Trophoblast cell (in vitro differentiated cells and primary cell): Measurements from ENCODE around the gene ARHGAP20.

ENCODE experiments used
- DNase-seq, 2 donors: peaks; one replicate each; pipeline ENCODE4 v3.0.0-alpha.2; 2016
- H2AFZ ChIP-seq: 2 replicates; pipeline ENCODE4 v1.6.1; 2013; ENCODE audit warnings: low read length, moderate library complexity, mild to moderate bottlenecking; ENCODE audit not compliant: insufficient read depth, poor library complexity
- H2AK5ac ChIP-seq: 2 replicates; pipeline ENCODE4 v1.6.1; 2013; ENCODE audit warnings: mild to moderate bottlenecking, low read length
- H2BK120ac ChIP-seq: 2 replicates; pipeline ENCODE4 v1.6.1; 2013; ENCODE audit warnings: low read length, mild to moderate bottlenecking, moderate library complexity; ENCODE audit not compliant: insufficient read depth, poor library complexity
- H2BK12ac ChIP-seq: 2 replicates; pipeline ENCODE4 v1.6.1; 2013; ENCODE audit warnings: mild to moderate bottlenecking, low read length, moderate library complexity
- H2BK5ac ChIP-seq: 2 replicates; pipeline ENCODE4 v1.6.1; 2013; ENCODE audit warnings: low read length, low read depth, moderate library complexity, mild to moderate bottlenecking; ENCODE audit not compliant: poor library complexity
- H3K14ac ChIP-seq: 2 replicates; pipeline ENCODE4 v1.6.1; 2013; ENCODE audit warnings: mild to moderate bottlenecking, low read length
- H3K18ac ChIP-seq: 2 replicates; pipeline ENCODE4 v1.6.1; 2013; ENCODE audit warnings: mild to moderate bottlenecking, low read length
- H3K23ac ChIP-seq: 2 replicates; pipeline ENCODE4 v1.6.1; 2013; ENCODE audit warnings: low read length
- H3K27ac ChIP-seq: 2 replicates; pipeline ENCODE4 v1.5.1; 2013; ENCODE audit warnings: low read depth, mild to moderate bottlenecking, inconsistent platforms, low read length, moderate library complexity
- H3K27me3 ChIP-seq: 2 replicates; pipeline ENCODE4 v1.6.1; 2013; ENCODE audit warnings: inconsistent platforms, mild to moderate bottlenecking, low read length, moderate library complexity; ENCODE audit not compliant: insufficient read depth
- H3K36me3 ChIP-seq, 2 experiments: 1 replicate in 1 of 2; 2 replicates in 1 of 2; pipeline ENCODE4 v1.6.1; 2013; ENCODE audit warnings: low read length in 2 of 2, mild to moderate bottlenecking in 2 of 2, moderate library complexity in 1 of 2; ENCODE audit not compliant: insufficient read depth in 2 of 2, control insufficient read depth in 1 of 2
- H3K4ac ChIP-seq: 2 replicates; pipeline ENCODE4 v1.6.1; 2013; ENCODE audit warnings: low read depth, mild to moderate bottlenecking, low read length, moderate library complexity
- H3K4me1 ChIP-seq, 2 experiments: 1 replicate in 1 of 2; 2 replicates in 1 of 2; pipeline ENCODE4 v1.6.1; 2013; ENCODE audit warnings: low read length in 2 of 2, mild to moderate bottlenecking in 2 of 2, moderate library complexity in 1 of 2; ENCODE audit not compliant: insufficient read depth in 2 of 2, control insufficient read depth in 1 of 2
- H3K4me2 ChIP-seq: 2 replicates; pipeline ENCODE4 v1.6.1; 2013; ENCODE audit warnings: inconsistent platforms, mild to moderate bottlenecking, low read length, moderate library complexity
- H3K4me3 ChIP-seq: 2 replicates; pipeline ENCODE4 v1.5.1; 2013; ENCODE audit warnings: mild to moderate bottlenecking, low read depth, low read length, inconsistent platforms
- H3K79me1 ChIP-seq: one replicate; pipeline ENCODE4 v1.6.1; 2013; ENCODE audit warnings: low read length
- H3K79me2 ChIP-seq: 2 replicates; pipeline ENCODE4 v1.6.1; 2013; ENCODE audit warnings: low read length, mild to moderate bottlenecking; ENCODE audit not compliant: control insufficient read depth, insufficient read depth, poor library complexity
- H3K9ac ChIP-seq: 2 replicates; pipeline ENCODE4 v1.6.1; 2013; ENCODE audit warnings: mild to moderate bottlenecking, low read length
- H3K9me3 ChIP-seq: 2 replicates; pipeline ENCODE4 v1.6.1; 2013; ENCODE audit warnings: low read depth, mild to moderate bottlenecking, control low read depth, inconsistent platforms, low read length; ENCODE audit not compliant: insufficient read depth
- H4K12ac ChIP-seq: 2 replicates; pipeline ENCODE4 v1.6.1; 2013; ENCODE audit warnings: low read depth, mild to moderate bottlenecking, low read length, moderate library complexity
- H4K8ac ChIP-seq: 2 replicates; pipeline ENCODE4 v1.6.1; 2013; ENCODE audit warnings: low read depth, mild to moderate bottlenecking, low read length, moderate library complexity
- H4K91ac ChIP-seq: one replicate; pipeline ENCODE4 v1.6.1; 2013; ENCODE audit warnings: low read depth, mild to moderate bottlenecking, low read length, moderate library complexity
- WGBS: extraction: QIAGEN DNeasy Blood & Tissue Kit; methylation state at CpG from one replicate; pipeline ENCODE4 v1.1.7; 2013; ENCODE audit warnings: missing lambda C conversion rate; ENCODE audit not compliant: insufficient read length, insufficient coverage; ENCODE audit errors: extremely low coverage; 5-methylcytosine and 5-hydroxymethylcytosine counted together

ARHGAP20 gene

GRCh38 chr11:110584150-110584549 is 128.1 kb downstream of the ARHGAP20 start:
- WGBS, result no CpG with 5 or more reads among the region's 1 CpG
- no peak for DNase-seq
- no peaks in the 10 kb centered on the region for H3K27me3 ChIP-seq
- H3K4me3 ChIP-seq, result no peak overlapping the region
- no peak overlapping the region for H2AK5ac ChIP-seq
- no peak overlapping the region for H3K14ac ChIP-seq
- H3K4me2 ChIP-seq, result no peak overlapping the region
- H4K12ac ChIP-seq, result no peak overlapping the region
- no peak overlapping the region for H2AFZ ChIP-seq
- no peak overlapping the region for H2BK5ac ChIP-seq
- H3K9ac ChIP-seq, result no peak overlapping the region
- H3K18ac ChIP-seq, result no peak overlapping the region
- H3K79me2 ChIP-seq, result no peaks in the 10 kb centered on the region
- H2BK12ac ChIP-seq, result no peak overlapping the region
- no peaks in the 10 kb centered on the region for H3K9me3 ChIP-seq
- no peaks in the 10 kb centered on the region for H3K79me1 ChIP-seq
- H4K91ac ChIP-seq, result no peak overlapping the region
- no peak overlapping the region for H4K8ac ChIP-seq
- H3K23ac ChIP-seq, result no peak overlapping the region
- no peaks in the 10 kb centered on the region for H3K36me3 ChIP-seq
- H3K4me1 ChIP-seq, result no peaks in the 10 kb centered on the region
- H2BK120ac ChIP-seq, result no peak overlapping the region
- no peak overlapping the region for H3K27ac ChIP-seq
- H3K4ac ChIP-seq, result no peak overlapping the region

GRCh38 chr11:110582728-110583432 is 129.4 kb downstream of the ARHGAP20 start:
- H3K36me3 ChIP-seq, result no peaks in the 10 kb centered on the region
- H4K8ac ChIP-seq, result no peak overlapping the region
- no peaks in the 10 kb centered on the region for H3K27me3 ChIP-seq
- H3K4me1 ChIP-seq, result no peaks in the 10 kb centered on the region
- H2AK5ac ChIP-seq, result no peak overlapping the region
- no peak overlapping the region for H4K91ac ChIP-seq
- H2BK120ac ChIP-seq, result no peak overlapping the region
- no peak overlapping the region for H2AFZ ChIP-seq
- no peak overlapping the region for H3K4me3 ChIP-seq
- H3K79me2 ChIP-seq, result no peaks in the 10 kb centered on the region
- H4K12ac ChIP-seq, result no peak overlapping the region
- H3K79me1 ChIP-seq, result no peaks in the 10 kb centered on the region
- H2BK12ac ChIP-seq, result no peak overlapping the region
- no peak overlapping the region for H2BK5ac ChIP-seq
- no peak overlapping the region for H3K4ac ChIP-seq
- no peak overlapping the region for H3K23ac ChIP-seq
- DNase-seq, result no peak
- H3K9ac ChIP-seq, result no peak overlapping the region
- no peaks in the 10 kb centered on the region for H3K9me3 ChIP-seq
- H3K14ac ChIP-seq, result no peak overlapping the region
- WGBS, result no CpG with 5 or more reads among the region's 2 CpGs
- no peak overlapping the region for H3K18ac ChIP-seq
- H3K27ac ChIP-seq, result no peak overlapping the region
- H3K4me2 ChIP-seq, result no peak overlapping the region

GRCh38 chr11:110580571-110580970 is 131.7 kb downstream of the ARHGAP20 start:
- no peak overlapping the region for H3K23ac ChIP-seq
- H4K8ac ChIP-seq, result no peak overlapping the region
- peak; percentile 91 to 99 for DNase-seq
- H2BK120ac ChIP-seq, result no peak overlapping the region
- no peak overlapping the region for H2AK5ac ChIP-seq
- no peaks in the 10 kb centered on the region for H3K4me1 ChIP-seq
- H3K14ac ChIP-seq, result no peak overlapping the region
- WGBS, result no CpG with 5 or more reads among the region's 8 CpGs
- H3K27ac ChIP-seq, result no peak overlapping the region
- no peak overlapping the region for H3K4me3 ChIP-seq
- no peak overlapping the region for H3K4me2 ChIP-seq
- H3K18ac ChIP-seq, result no peak overlapping the region
- no peaks in the 10 kb centered on the region for H3K27me3 ChIP-seq
- no peak overlapping the region for H4K12ac ChIP-seq
- no peak overlapping the region for H3K9ac ChIP-seq
- H4K91ac ChIP-seq, result no peak overlapping the region
- no peaks in the 10 kb centered on the region for H3K9me3 ChIP-seq
- no peaks in the 10 kb centered on the region for H3K79me1 ChIP-seq
- H3K79me2 ChIP-seq, result no peaks in the 10 kb centered on the region
- H2BK12ac ChIP-seq, result no peak overlapping the region
- H2BK5ac ChIP-seq, result no peak overlapping the region
- no peak overlapping the region for H2AFZ ChIP-seq
- H3K4ac ChIP-seq, result no peak overlapping the region
- no peaks in the 10 kb centered on the region for H3K36me3 ChIP-seq

GRCh38 chr11:110573411-110573810 is 138.8 kb downstream of the ARHGAP20 start:
- Histone ChIP-seq H2AFZ (no peak overlapping the region), H3K27me3 (no peaks in the 10 kb centered on the region), H3K4me1 (no peaks in the 10 kb centered on the region), H4K8ac (no peak overlapping the region), H2BK120ac (no peak overlapping the region), H3K4me3 (no peak overlapping the region), H3K23ac (no peak overlapping the region), H4K91ac (no peak overlapping the region), H3K9ac (no peak overlapping the region), H2BK5ac (no peak overlapping the region), H3K9me3 (no peaks in the 10 kb centered on the region), H3K79me1 (no peaks in the 10 kb centered on the region), H3K79me2 (no peaks in the 10 kb centered on the region), H4K12ac (no peak overlapping the region), H3K18ac (no peak overlapping the region), H3K14ac (no peak overlapping the region), H3K4ac (no peak overlapping the region), H3K4me2 (no peak overlapping the region), H3K36me3 (no peaks in the 10 kb centered on the region), H3K27ac (no peak overlapping the region), H2BK12ac (no peak overlapping the region), H2AK5ac (no peak overlapping the region)
- no CpG with 5 or more reads among the region's 5 CpGs for WGBS
- DNase-seq, result no peak
